Stimulated activated CD8-positive, alpha-beta memory T cell treated with anti-CD3 and anti-CD28 coated beads, Interleukin-7, amount 100 ng/mL, for 48 hours (primary cell): ENCODE data around the gene FHIP1B.

Experiments used
- DNase-seq, 2 donors: peaks; one replicate each; pipeline ENCODE4 v3.0.0-alpha.2; 2020; ENCODE audit warnings: low read depth in 1 of 2; ENCODE audit errors: extremely low read depth in 1 of 2

The FHIP1B gene

GRCh38 chr11:6202041-6202440 lies 32.4 kb downstream of the FHIP1B start:
- no peak for DNase-seq

- no peak for DNase-seq
Measured at GRCh38 chr11:6201481-6201880, 33.0 kb downstream of the FHIP1B start.

GRCh38 chr11:6200975-6201374 lies 33.5 kb downstream of the FHIP1B start:
- DNase-seq = no peak

GRCh38 chr11:6199174-6199810 lies 35.1 kb downstream of the FHIP1B start, which contains the start of gene OR52W1:
Gene OR52W1 (plus strand): TSS chr11:6199224. CDS start chr11:6199224, 0 bp downstream.
- DNase-seq = no peak

- no peak for DNase-seq
Measured at GRCh38 chr11:6197466-6198200, 36.8 kb downstream of the FHIP1B start.

- no peak for DNase-seq
Measured at GRCh38 chr11:6196396-6196795, 38.0 kb downstream of the FHIP1B start.

- no peak for DNase-seq
Measured at GRCh38 chr11:6194065-6194581, 40.3 kb downstream of the FHIP1B start.

GRCh38 chr11:6191742-6192141 lies 42.7 kb downstream of the FHIP1B start:
- no peak for DNase-seq

- no peak for DNase-seq
Measured at GRCh38 chr11:6175440-6175839, 59.0 kb downstream of the FHIP1B start.

GRCh38 chr11:6170226-6170625 lies 64.2 kb downstream of the FHIP1B start, which contains the start of gene OR52B2:
Gene OR52B2 (minus strand): TSS chr11:6170326. CDS start chr11:6170326, 0 bp downstream.
- DNase-seq = no peak
